ENCODE data around the gene SHB.

DNA sequence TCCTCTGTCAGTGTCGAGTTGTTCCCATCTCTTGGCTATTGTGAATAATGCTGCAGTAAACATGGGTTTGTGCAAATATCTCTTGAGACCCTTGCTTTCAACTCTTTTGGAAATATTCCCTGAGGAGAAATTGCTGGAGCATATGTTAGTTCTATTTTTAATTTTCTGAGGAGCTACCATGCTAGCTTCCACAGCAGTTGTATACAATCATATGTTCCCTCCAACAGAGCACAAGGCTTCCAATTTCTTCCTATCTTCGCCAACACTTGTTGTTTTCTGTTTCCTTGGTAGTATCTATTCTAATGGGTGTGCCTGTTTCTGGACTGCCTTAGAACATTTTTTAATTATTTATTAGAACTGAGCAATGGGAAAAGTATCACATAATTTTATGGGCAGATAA lies 23.6 kb upstream of the SHB start:
- no peak for TF ChIP-seq POLR2A (IDR thresholded peaks at IDR 0.05; ENCODE audit: insufficient read depth in 1 of 2, low read depth in 2 of 2, low read length in 2 of 2)
- TF ChIP-seq, protein P1, sequence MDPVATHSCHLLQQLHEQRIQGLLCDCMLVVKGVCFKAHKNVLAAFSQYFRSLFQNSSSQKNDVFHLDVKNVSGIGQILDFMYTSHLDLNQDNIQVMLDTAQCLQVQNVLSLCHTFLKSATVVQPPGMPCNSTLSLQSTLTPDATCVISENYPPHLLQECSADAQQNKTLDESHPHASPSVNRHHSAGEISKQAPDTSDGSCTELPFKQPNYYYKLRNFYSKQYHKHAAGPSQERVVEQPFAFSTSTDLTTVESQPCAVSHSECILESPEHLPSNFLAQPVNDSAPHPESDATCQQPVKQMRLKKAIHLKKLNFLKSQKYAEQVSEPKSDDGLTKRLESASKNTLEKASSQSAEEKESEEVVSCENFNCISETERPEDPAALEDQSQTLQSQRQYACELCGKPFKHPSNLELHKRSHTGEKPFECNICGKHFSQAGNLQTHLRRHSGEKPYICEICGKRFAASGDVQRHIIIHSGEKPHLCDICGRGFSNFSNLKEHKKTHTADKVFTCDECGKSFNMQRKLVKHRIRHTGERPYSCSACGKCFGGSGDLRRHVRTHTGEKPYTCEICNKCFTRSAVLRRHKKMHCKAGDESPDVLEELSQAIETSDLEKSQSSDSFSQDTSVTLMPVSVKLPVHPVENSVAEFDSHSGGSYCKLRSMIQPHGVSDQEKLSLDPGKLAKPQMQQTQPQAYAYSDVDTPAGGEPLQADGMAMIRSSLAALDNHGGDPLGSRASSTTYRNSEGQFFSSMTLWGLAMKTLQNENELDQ (CRISPR knock-in tag; IDR thresholded peaks at IDR 0.05; ENCODE audit: borderline replicate concordance), result no peak
- no peak for TF ChIP-seq YEATS4 (CRISPR knock-in tag; IDR thresholded peaks at IDR 0.05; ENCODE audit: borderline replicate concordance)
- TF ChIP-seq, protein P2, sequence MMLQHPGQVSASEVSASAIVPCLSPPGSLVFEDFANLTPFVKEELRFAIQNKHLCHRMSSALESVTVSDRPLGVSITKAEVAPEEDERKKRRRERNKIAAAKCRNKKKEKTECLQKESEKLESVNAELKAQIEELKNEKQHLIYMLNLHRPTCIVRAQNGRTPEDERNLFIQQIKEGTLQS (CRISPR knock-in tag; IDR thresholded peaks at IDR 0.05), result no peak
- no peak for TF ChIP-seq POLR2AphosphoS5 (IDR thresholded peaks at IDR 0.05; ENCODE audit: low read depth, low read length)
- no peak for TF ChIP-seq KLF13 (CRISPR knock-in tag; IDR thresholded peaks at IDR 0.05)
- no peak for TF ChIP-seq MBNL3 (CRISPR knock-in tag; conservative IDR thresholded peaks at IDR 0.05)
- no peak for TF ChIP-seq CTCF (CRISPR knock-in tag; IDR thresholded peaks at IDR 0.05)

All from HepG2 (cell line).